HG03575 (cell line): Measurements from ENCODE around the gene SMAD4.

Source experiments
- ATAC-seq: cut with Tn5 transposase; IDR thresholded peaks from one replicate; pipeline ENCODE4 v1.9.1; 2021; ENCODE audit not compliant: unreplicated experiment, insufficient number of reproducible peaks, low FRiP score; ENCODE audit errors: extremely low read depth

The SMAD4 gene

GRCh38 chr18:51017140-51017879 lies 12.7 kb upstream of the SMAD4 start:
- no peak for ATAC-seq

DNA sequence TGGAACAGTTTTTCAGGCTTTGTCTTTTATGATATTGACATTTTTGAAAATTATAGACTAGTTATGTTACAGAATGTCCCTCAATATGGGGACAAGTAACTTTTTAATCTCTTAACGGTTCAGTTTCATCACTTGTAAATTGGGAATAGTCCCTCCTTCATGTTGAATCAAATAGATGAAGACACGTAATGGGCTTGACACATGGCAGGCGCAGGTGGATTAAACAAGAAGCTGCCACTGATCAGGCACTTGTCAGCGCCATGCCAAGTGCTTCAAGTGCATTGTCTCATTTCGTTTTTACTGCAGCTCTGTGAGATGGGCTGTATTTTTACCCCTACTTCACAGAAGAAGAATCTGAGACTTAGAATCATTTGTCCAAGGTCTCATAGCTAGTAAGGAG lies 9.5 kb upstream of the SMAD4 start:
- no peak for ATAC-seq

GRCh38 chr18:51021226-51021965 lies 8.6 kb upstream of the SMAD4 start:
- no peak for ATAC-seq

GRCh38 chr18:51025512-51025911 lies 4.5 kb upstream of the SMAD4 start:
- ATAC-seq: no peak

- no peak for ATAC-seq
Observed at GRCh38 chr18:51028201-51028805, 1.7 kb upstream of the SMAD4 start.

- no peak for ATAC-seq
Observed at GRCh38 chr18:51029378-51029693, 677 bp upstream of the SMAD4 start.

DNA sequence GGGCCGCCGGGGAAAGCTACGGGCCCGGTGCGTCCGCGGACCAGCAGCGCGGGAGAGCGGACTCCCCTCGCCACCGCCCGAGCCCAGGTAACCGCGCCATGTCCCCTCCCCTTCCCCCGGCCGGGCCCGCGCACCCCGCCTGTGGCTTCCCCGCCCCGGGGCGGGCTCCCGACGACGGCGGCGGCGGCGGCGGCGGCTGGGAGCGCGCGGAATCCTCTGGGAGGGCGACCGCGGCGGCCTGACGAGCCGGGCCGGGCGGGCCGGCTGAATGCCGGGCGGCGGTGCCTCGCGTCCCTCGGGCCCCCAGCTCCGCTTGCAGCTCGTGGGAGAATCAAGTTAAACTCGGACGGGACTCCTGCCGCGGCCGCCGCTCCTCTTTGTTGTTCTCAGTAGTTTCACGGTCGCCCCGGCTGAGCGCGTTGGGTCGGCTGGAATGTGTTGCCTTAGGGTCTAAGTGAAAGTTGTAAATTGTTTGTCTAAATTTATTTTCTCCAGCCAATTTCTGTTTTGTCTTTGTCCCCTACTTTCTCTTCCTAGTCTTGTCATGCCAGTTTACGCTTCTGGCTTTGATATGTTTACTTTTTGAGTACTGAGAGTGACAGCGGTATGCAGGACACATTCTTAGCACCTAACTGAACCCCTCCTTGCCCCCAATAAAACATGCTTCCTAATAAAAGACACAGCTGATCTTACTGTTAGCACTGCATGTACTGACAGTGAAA lies 685 bp downstream of the SMAD4 start:
- ATAC-seq: peak; percentile 9

DNA sequence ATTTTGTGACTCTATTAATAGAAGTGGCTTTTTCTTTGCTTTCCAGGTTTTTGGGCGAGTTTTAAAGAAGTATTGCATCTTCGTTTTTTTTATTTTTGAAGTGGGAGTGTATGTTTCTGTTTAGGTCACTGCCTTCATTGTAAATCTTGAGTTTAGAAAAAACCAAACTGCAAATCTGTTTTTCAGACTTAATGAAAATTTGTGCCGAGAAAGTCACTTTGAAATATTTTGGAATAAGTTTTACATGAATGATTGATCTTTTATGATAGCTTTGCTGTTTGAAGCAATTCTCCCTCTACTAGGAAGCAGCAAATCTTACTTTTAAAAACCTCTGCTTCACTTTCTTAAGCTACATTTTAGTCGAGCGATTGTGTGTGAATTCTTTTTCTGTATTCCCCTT lies 2.2 kb downstream of the SMAD4 start:
- no peak for ATAC-seq

DNA sequence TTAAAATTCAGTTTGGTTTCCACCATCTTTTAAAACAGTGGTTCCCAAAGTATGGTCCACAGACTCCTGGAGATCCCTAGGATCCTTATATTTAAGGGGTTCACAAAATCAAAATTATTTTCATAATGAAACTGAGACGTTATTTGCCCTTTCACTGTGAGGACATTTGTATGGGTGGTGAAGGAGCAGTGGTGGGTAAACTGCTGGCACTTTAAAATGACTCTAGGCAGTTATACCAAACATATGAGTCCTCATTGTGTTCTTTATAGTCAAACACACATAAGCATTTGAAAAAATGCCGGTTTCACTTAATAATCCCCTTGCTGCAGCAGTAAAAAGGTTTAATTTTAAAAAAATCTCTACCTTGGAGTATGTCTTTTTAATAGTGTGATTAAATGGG lies 7.2 kb downstream of the SMAD4 start:
- ATAC-seq: no peak

GRCh38 chr18:51038110-51038509 lies 8.1 kb downstream of the SMAD4 start:
- no peak for ATAC-seq

- ATAC-seq: no peak
Observed at GRCh38 chr18:51039138-51040112, 9.4 kb downstream of the SMAD4 start.

- no peak for ATAC-seq
Observed at GRCh38 chr18:51041677-51042352, 11.8 kb downstream of the SMAD4 start.

DNA sequence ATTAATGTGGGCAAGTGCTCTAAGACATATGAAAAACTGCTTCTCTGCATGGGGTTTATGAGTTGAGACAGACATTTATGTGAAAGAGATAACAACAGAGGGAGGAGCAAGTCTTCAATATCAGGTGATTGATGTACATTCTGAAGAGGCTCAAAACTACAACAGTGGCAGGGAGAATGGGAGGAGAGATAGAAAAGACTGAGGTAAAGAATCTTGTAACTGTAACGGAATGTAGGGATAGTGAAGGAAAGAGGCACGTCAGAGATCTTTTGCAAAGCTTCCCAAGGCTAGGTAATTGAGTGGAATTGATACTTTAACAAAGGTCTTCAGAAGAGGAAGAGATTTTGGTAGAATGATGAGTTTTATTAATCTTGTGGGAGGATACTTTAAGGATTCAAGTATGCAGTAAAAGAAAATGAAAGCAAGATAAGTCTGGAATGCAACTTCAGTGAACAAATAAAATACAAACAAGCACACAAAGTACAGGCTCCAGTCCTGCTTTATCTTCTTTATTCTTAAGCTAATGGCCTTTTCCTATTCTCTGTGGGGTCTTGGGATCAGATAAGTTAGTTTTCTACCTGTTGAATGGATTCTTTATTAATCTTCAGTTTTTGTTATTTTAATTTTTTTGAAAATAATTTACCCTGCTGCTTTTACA lies 15.0 kb downstream of the SMAD4 start:
- ATAC-seq: no peak

DNA sequence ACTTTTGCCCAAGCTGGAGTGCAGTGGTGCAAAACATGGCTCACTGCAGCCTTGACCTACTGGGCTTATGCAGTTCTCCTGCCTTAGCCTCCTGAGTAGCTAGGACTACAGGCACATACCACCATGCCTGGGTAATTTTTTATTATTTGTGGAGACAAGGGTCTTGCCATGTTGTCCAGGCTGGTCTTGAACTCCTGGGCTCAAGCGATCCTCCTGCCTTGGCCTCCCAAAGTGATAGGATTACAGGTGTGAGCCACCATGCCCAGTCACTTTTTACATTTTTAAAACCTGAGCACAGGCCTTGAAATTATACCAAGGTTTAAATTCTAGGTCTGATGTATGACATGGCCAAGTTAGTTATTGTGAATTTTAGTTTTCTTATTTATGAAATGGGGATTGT lies 18.2 kb downstream of the SMAD4 start:
- ATAC-seq: no peak

- no peak for ATAC-seq
Observed at GRCh38 chr18:51049137-51049536, 19.1 kb downstream of the SMAD4 start.

GRCh38 chr18:51051105-51051712 lies 21.2 kb downstream of the SMAD4 start:
- no peak for ATAC-seq

- ATAC-seq: no peak
Observed at GRCh38 chr18:51053814-51054213, 23.8 kb downstream of the SMAD4 start.
